Activated CD4-positive, alpha-beta T cell treated with anti-CD3 and anti-CD28 coated beads, Interleukin-2, amount 50 U/mL, for 4 hours (primary cell): Measurements from ENCODE around the gene ATF5.
A peak's percentile ranks its signal among the peaks of the same experiment; 100 is the strongest.

Experiments
- DNase-seq, 2 experiments: peaks; one replicate each; pipeline ENCODE4 v3.0.0-alpha.2; 2020

ATF5 gene, protein sequence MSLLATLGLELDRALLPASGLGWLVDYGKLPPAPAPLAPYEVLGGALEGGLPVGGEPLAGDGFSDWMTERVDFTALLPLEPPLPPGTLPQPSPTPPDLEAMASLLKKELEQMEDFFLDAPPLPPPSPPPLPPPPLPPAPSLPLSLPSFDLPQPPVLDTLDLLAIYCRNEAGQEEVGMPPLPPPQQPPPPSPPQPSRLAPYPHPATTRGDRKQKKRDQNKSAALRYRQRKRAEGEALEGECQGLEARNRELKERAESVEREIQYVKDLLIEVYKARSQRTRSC

DNA sequence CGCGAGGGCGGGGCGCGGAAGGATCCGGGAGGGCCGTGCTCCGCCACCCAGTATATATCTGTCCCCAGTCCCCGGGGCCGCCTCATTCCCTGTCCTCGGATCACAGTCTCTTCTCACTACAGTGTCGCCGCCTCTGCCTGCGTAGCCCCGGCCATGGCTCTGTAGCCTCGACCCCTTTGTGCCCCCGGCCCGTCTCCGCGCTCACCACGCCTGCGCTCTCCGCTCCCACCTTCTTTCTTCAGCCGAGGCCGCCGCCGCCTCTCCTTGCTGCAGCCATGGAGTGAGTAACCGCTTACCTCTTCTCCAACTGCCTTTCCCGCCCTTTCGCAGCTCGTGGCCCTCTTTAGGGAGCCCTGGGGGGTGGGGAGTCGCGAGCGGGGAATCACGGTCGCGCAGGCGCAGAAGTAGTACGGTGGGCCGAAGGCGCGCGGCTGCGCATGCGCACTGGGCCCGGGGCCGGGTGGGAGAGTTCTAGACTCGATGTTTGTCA is at the start of gene ATF5, which contains the start of gene NUP62:
Gene ATF5, plus strand, starts transcription at position 85 of the 490 bp plus-strand sequence. CDS start 1,646 bp downstream, outside the sequence.
Gene NUP62, minus strand, starts transcription at position 384 of the 490 bp plus-strand sequence. CDS start 19,697 bp downstream, outside the sequence.
- DNase-seq = peak; percentile 88

DNA sequence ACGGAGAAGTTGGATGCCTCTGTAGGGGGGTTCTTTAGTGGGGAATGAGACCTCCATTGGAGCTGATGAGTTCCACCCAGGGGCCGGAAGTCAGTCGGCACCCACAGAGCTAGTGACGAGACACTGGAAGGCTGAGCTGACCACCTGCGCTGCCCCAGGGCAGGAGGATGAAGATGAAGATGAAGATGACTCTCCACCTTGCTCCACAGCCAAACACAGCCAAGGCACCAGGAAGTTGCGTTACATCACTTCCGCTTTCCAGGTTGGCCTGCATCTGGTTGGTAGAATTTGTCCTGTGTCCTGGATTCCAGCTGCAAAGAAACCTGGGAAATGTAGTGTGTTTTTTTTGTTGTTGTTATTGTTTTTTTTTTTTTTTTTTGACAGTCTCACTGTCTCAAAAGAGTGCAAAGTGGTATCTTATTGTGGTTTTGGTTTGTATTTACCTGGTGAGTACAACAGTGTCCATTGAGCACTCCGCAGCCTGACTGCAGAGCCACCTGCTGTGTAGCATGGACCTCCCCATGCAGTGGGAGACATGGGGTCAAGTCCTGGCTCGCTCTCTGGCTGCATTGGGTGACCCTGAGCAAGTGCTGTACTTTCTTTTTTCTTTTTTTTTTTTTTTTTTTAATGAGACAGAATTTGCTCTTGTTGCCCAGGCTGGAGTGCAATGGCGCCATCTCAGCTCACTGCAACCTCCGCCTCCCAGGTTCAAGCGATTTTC is 49.6 kb upstream of the ATF5 start:
- DNase-seq = no peak

DNA sequence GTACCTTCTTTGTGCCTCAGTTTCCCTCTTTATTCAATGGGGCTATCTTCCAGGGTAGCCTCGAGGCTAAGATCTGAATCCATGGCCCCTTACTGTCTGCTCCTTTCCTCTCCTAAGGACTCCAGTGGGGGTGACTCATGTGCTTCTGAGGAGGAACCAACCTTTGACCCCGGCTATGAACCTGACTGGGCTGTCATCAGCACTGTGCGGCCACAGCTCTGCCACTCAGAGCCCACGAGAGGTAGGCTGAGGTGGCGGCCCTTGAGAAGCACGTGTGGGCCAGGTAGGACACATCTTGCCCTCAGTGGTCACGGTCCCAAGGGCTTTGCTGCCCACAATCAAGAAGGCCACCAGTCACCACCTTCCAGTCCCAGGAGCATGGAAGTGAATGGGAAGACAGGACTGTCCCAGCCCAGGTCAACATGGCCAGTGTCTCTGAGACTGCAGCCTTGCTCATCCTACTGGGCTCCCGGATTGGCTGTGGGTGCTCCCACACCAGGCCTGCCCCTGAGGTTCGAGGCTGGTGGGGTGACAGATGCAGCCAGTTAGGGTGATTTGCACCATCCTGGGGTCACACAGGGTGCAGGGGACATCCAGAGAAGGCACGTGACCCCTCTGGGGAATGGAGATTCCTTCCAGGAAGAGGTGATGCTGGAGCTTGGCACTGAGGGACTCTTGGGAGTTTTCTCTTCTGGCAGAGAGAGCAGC is 48.7 kb upstream of the ATF5 start:
- no peak for DNase-seq

DNA sequence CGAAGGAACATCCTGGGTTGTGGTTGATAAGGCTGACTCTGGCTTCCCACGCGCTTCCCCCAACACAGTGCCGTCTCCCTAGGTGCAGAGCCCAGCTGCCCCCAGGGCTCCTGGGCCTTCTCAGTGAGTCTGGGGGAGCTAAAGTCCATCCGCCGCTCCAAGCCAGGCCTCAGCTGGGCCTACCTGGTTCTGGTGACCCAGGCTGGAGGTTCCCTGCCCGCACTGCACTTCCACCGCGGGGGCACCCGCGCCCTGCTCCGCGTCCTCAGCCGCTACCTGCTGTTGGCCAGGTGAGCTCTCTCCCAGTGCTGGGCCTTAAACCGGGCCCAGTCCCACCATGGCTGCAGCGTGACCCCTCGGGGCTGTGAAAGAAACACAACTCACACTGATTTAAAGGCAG is 47.8 kb upstream of the ATF5 start:
- no peak for DNase-seq

DNA sequence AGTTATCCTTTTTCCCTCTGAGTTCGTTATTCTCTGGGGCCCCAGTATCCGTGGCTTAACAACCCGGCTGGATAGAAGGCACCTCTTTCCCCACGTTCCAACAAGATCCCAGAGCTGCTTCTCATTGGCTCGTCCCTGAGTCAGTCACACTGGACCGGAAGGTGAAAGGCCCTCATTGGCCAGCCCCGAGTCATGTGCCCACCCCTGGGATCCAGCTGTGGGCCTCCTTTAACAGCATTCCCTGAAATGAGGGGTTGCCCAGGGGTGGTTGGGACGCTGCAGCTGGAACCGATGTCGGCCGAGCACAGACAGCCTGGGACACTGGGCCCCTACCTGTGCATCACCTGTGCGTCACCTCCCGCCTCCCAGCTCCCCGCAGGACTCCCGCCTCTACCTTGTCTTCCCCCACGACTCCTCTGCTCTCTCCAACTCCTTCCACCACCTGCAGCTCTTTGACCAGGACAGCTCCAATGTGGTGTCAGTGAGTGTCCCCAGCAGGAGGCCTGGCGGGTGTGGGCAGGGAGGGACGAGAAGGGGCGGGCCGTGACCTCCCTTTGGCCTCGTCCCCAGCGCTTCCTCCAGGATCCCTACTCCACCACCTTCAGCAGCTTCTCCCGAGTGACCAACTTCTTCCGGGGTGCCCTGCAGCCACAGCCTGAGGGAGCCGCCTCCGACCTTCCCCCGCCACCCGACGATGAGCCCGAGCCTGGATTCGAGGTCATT is 47.2 kb upstream of the ATF5 start:
- DNase-seq = no peak

DNA sequence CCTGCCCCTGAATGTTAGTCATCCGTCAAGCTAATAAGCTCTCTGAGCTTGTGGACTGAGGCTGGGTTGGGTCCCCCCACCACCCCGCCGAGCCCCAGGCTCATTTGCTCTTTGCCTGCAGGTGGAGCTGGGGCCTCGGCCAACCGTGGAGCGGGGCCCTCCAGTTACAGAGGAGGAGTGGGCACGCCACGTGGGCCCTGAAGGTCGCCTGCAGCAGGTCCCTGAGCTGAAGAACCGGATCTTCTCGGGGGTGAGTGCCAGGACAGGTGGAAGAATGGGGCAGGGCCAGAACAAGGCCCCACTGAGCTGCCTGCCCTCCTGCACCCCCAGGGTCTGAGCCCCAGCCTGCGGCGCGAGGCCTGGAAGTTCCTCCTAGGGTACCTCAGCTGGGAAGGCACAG is 46.4 kb upstream of the ATF5 start:
- no peak for DNase-seq

DNA sequence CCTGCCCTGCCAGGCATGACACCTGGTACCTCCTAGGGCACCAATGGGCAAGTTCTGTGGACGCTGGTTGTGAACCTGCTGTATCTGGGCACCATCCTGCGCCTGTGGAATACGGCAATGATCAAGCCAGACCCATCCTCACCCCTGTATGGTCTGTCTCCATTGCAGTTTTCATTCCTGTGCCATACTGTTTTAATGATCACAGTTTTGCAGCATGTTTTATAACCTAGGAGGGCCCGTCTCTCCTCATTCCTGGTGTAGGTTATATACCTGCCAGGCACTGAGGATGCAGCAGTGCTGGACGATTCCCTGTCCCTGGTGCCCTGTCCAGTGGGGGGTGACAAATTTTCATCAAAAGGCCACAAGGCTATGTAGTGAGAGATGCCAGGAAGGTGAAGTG is 45.9 kb upstream of the ATF5 start:
- no peak for DNase-seq

DNA sequence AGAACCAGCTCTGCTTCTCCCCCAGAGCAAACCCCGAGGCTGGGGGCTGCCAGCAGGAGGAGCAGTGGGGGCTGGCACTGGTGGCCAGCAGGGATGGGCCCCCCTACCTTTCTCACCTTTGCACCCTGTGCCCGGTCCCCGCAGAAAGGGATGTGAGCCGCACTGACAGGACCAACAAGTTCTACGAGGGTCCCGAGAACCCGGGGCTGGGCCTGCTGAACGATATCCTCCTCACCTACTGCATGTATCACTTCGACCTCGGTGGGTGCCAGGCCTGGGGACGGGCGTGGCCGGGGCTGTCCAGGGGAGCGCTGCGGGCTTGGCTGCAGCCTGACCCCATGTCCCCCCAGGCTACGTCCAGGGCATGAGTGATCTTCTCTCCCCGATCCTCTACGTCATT is 44.9 kb upstream of the ATF5 start:
- DNase-seq = no peak

DNA sequence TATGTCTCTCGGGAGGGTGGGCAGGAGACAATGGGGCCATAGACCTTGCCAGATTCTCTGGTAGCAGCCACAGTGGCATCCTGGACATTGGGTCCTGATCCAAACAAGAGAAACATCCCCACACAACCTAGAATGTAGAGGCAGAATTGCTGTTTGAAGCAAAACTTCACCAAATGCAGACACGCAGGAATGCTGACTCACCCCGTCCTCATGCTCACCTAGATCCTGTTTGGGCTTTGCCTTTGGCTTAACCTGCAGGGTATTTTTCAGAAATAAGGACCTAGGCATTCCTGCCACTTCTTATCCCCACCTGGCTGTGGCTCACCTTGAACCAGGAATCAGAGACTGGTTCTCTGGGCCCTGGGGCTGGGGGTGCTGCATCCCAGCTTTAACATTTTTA is 44.2 kb upstream of the ATF5 start:
- DNase-seq = no peak

DNA sequence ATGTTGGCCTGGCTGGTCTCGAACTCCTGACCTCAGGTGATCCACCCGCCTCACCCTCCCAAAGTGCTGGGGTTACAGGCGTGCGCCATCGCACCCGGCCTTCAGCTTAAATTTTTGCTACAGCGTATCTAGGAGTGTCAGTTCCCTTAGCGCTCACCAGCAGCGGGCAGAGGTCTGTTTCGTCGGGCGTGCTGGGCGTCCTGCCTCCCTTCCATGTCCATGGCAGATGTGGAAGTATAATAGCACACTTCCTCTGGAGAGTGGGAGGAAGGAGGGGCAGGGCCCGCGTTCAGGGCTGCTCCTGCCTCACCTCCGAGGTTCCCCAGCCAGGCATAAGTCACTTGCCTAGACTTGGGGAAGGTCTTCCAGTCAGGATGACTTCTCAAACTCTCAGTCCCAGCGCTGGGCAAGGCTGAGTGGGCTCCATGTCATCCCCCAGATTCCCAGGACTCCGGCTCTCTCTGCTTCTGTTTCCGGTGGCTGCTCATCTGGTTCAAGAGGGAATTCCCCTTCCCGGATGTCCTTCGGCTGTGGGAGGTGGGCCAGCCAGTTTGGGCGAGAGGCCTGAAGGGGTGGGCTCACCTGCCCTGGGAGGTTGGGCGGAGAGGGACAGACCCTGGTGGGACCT is 41.9 kb upstream of the ATF5 start:
- no peak for DNase-seq

DNA sequence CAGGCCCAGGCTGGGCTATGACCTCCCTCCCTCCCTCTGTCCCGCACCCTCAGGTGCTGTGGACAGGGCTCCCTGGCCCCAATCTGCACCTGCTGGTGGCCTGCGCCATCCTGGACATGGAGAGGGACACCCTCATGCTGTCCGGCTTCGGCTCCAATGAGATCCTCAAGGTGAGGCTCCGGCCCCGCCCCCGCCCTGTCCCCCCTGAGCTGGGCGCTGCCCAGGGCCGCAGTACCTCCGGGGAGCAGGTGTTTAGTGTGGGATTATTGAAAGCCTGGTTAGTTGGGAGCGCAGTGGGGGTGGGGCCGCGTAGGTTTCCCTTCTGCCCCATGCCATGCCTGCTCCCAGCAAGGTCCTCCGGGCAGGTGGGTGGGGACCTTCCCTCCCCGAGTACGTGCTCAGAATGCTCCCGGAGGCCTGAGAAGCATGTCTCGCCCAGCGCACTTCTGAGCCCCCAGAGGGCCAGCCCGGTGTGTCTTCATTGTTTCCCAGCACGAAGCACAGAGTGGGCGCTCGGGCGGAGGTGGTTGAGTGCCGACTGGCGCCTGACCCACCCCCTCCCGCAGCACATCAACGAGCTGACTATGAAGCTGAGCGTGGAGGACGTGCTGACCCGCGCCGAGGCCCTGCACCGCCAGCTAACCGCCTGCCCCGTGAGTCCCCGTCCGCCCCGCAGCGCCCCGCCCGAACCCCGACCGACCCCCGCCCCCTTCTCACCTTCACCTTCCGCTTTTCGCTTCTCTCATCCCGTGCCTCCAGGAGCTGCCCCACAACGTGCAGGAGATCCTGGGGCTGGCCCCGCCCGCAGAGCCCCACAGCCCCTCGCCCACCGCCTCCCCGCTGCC is 41.1 kb upstream of the ATF5 start:
- no peak for DNase-seq

DNA sequence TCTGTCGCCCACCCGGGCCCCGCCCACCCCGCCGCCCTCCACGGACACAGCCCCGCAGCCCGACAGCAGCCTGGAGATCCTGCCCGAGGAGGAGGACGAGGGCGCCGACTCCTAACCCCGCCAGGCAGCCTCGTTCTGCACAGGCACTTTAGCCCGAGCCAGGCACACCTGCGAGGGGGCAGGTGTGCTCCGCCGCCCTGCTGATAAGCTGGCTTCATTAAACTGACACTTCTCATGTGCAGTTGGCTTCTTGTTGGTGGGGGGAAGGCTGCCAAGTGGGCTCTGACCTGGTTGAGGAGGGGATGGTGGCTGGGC is 40.5 kb upstream of the ATF5 start:
- no peak for DNase-seq

DNA sequence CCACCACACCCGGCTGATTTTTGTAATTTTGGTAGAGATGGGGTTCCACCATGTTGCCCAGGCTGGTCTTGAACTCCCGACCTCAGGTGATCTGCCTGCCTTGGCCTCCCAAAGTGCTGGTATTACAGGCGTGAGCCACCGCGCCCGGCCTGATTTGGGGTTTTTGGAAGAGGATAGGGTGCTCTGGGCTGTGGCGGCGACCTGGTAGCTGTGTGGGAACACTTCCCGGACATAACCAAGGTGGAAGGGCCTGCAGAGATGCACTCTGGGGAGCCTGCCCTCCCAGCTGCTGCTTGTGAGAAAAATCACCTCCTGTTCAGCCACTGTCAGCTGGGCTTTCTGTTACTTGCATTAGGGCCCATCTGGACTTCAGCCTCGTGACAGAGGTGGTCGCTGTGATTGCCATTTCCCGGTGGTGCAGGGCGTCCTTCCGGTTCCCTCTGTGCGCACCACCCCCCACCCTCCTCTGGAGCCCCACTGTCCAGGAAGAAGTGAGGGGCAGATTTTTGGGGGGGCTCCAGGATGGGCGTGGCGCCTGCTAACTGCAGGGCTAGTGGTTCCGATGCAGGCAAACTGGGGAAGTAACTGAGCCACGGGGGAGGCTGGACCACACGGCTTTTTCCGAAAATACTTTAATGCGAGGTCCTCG is 39.8 kb upstream of the ATF5 start:
- DNase-seq = no peak

DNA sequence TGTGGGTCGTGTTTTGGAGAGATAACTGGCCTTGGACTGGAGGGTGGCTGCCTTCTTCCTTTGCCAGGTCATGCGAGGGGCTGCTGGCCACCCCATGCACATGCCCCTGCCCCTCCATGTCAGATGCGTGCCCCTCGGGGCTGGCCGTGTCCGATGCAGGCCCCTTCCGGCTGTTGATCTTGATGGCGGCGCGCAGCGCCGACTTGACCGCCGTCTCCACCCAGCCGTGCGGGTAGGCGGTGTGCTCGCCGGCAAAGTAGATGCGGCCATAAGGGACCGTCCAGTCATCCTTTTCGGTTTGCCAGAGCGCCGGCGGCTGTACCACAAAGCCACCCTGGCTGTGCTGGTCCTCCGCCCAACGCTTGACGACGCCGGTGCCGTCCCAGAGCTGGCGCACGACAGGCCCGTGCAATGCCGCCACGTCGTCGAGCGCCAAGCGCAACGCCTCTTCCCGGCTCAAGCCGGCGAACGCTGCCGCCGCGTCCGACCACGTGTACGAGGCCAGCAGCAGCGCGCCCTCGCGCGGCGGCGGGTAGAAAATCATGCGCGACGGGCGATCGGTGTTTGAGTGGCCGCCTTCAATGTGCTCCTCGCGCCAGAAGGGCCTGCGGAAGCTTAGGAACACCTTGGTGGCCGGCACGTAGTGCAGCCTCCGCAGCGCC is 39.2 kb upstream of the ATF5 start:
- DNase-seq = peak; percentile 62 to 64

DNA sequence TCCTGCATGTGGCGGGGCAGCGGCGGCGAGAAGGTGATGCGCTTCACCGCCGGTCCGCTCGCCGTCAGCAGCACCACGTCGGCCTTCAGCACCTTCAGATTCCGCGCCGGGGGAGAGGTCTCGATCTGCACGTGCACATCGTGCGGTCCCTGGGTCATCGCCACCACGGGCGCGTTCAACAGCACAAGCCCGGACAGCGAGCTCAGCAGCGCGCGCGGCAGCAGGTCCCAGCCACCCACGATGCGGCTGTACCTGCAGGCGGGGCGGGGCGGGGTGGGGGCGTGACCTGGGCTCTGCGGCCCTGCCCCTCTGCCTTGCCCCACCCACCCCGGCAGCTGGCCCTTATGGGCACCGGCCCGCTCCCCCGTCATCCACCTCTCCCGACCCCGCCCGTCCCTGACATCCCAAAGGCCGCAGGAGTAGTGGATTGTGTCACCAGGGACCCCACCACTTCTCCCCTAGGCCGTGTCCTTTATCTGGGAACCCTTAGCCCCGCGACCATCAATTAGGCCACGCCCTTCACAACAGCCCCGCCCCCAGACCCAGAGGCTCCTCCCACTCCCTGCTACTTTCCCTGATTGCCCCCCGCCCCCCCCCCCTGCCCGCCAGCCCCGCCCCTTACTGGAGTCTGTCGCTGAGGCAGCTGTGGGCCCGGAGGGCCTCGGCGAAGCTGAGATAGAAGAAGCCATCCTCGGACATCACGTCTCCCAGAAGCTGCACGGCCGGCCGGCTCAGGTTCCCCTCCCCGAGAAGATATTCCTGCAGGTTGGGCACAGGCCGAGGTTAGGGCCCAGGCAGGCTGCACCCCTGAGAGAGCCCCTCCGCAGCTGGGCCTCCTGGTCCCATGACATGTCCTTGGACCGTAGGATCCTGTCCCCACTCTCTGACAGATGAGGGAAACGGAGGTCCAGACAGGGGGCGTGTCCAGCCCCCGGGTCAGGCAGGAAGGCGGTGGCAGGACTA is 38.4 kb upstream of the ATF5 start:
- peak; percentile 65 to 69 for DNase-seq

DNA sequence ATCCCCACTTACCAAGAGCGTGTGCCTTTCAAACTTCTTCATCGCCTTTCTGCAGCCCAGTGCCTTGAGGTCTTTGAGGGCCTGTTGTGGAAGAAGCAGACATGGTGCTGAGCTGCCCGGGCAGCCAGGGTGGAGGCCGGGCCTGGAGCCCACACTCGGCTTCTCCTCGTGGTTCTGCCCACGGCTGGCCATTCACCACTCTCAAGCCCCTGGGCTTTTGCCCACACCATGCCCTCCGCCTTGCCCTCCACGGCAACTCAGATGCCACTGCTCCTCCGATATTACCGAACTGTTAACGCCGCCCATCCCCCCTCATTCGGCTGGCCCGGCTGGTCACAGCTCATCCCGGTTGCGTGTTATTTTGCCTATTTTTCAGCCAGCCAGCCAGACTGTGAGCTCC is 37.6 kb upstream of the ATF5 start:
- no peak for DNase-seq

DNA sequence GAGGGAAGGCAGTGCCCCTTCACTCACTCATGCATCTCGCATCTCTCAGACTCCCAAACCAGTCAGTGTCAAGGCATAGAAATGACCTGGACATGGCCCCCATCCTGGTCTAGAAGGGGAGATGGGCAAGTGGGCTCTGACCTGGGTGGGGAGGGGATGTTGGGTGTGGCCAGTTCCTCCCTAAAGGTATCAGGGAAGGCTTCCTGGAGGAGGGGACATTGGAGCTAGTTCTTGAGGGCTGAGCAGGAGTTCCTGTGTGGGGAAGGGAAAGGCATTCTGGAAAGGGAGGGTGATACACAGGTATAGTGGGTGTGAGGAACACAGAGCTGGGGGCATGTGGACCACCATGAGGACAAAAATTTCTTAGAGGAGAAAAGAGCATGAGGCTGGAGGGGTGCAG is 36.3 kb upstream of the ATF5 start:
- DNase-seq = no peak

DNA sequence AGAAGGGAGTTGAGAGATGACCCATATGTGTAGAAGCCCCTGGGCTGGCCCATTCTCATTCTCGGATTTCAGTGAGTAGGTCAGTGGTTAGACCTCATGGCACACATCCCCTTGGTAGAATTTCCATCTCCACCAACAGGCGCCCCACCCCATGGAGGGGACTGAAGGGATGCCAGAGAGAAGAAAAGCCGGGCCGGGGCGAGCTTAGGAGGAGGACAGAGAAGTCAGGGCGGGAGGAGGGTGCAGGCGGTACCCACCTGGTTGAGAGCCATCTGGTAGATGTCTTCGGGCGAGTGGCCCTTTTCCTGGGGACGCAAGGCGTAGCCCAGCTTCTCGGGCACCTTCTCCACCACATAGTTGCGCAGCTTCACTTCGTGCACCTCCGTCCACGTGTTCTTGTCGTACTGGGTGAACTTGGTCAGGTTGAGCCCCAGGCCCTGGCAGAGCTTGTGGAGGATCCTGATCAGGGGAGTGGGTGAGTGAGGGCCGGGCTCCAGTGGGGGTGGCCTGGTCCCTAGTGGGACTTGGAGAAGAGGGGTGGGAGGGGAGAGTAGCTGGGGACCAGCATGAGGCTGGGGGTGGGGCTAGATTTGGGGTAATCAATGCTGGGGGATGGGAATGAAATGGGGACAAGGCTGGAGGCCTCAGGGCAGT is 34.9 kb upstream of the ATF5 start:
- DNase-seq = no peak
